IMR-90 (cell line): ENCODE measurements around the gene PNKD. TPM values are rescaled to one million over a fixed set of nuclear protein-coding genes. Genes with fewer than 3 reads are reported as not detected.

Source experiments
- ATAC-seq: fragments of 200-7000 bp; cut with Tn5 transposase; 2 replicates; pipeline ENCODE4 v1.9.1; 2020; ENCODE audit warnings: low read depth, mild to moderate bottlenecking, moderate library complexity
- BruUV-seq: library from RNA; stranded (reverse); fragments of 400-500 nt; replicated peaks from 2 replicates; lab custom pipeline; 2021; lab: Mats Ljungman, UMichigan
- CTCF ChIA-PET: fragments of 300-600 bp; formaldehyde crosslinking; extraction: SDS; loops from one replicate; lab custom pipeline; 2021; ENCODE audit warnings: antibody characterized with exemption; lab: Yijun Ruan, JAX
- POLR2A ChIA-PET: fragments of 300-600 bp; sonication (Branson Sonifier 250); formaldehyde crosslinking; loops from one replicate; lab custom pipeline; 2022; ENCODE audit warnings: antibody characterized with exemption; ENCODE audit not compliant: unreplicated experiment; lab: Charles Lee
- DNase-seq: peaks from one replicate; pipeline ENCODE4 v3.0.0; 2013
- H2AFZ ChIP-seq: replicated peaks from 2 replicates; pipeline ENCODE3; 2013; ENCODE audit warnings: low read length, mild to moderate bottlenecking; ENCODE audit not compliant: poor library complexity
- H2AK5ac ChIP-seq: 2 replicates; pipeline ENCODE4 v1.6.1; 2013; ENCODE audit warnings: low read depth, low read length, inconsistent platforms
- H2AK9ac ChIP-seq: replicated peaks from 2 replicates; pipeline ENCODE3; 2013; ENCODE audit warnings: mild to moderate bottlenecking, low read depth, low read length, moderate library complexity; ENCODE audit not compliant: poor library complexity
- H2BK120ac ChIP-seq: 2 replicates; pipeline ENCODE4 v1.6.1; 2013; ENCODE audit warnings: low read depth, low read length, inconsistent platforms
- H2BK15ac ChIP-seq: 3 replicates; pipeline ENCODE4 v1.6.1; 2013; ENCODE audit warnings: low read depth, low read length, inconsistent platforms
- H2BK20ac ChIP-seq: 2 replicates; pipeline ENCODE4 v1.6.1; 2013; ENCODE audit warnings: low read depth, mild to moderate bottlenecking, inconsistent platforms, low read length, moderate library complexity
- H2BK5ac ChIP-seq: 2 replicates; pipeline ENCODE4 v1.6.1; 2013; ENCODE audit warnings: mild to moderate bottlenecking, low read depth, low read length, inconsistent platforms; ENCODE audit not compliant: poor library complexity, severe bottlenecking
- H3K14ac ChIP-seq: replicated peaks from 2 replicates; pipeline ENCODE4 v1.6.1; 2013; ENCODE audit warnings: low read depth, low read length, inconsistent platforms
- H3K18ac ChIP-seq: 2 replicates; pipeline ENCODE4 v1.6.1; 2013; ENCODE audit warnings: low read depth, low read length, control low read depth
- H3K23ac ChIP-seq: 2 replicates; pipeline ENCODE4 v1.6.1; 2013; ENCODE audit warnings: low read depth, low read length, inconsistent platforms
- H3K27ac ChIP-seq: 2 replicates; pipeline ENCODE4 v1.5.1; 2013; ENCODE audit warnings: mild to moderate bottlenecking, control low read depth, low read length; ENCODE audit not compliant: insufficient read depth
- H3K27me3 ChIP-seq: 2 replicates; pipeline ENCODE4 v1.6.1; 2013; ENCODE audit warnings: low read length; ENCODE audit not compliant: control insufficient read depth, insufficient read depth
- H3K36me3 ChIP-seq: 2 replicates; pipeline ENCODE4 v1.6.1; 2013; ENCODE audit warnings: low read length, mixed read lengths; ENCODE audit not compliant: control insufficient read depth, insufficient read depth
- H3K4ac ChIP-seq: 2 replicates; pipeline ENCODE4 v1.6.1; 2013; ENCODE audit warnings: low read depth, low read length, inconsistent platforms
- H3K4me1 ChIP-seq: 2 replicates; pipeline ENCODE4 v1.6.1; 2013; ENCODE audit warnings: low read length, mixed read lengths; ENCODE audit not compliant: control insufficient read depth, insufficient read depth
- H3K4me2 ChIP-seq: 2 replicates; pipeline ENCODE4 v1.6.1; 2013; ENCODE audit warnings: low read depth, mild to moderate bottlenecking, control low read depth, low read length, moderate library complexity
- H3K4me3 ChIP-seq: 2 replicates; pipeline ENCODE4 v1.5.1; 2013; ENCODE audit warnings: low read depth, mild to moderate bottlenecking, control low read depth, low read length, moderate library complexity; ENCODE audit not compliant: insufficient read depth
- H3K56ac ChIP-seq: 2 replicates; pipeline ENCODE4 v1.6.1; 2013; ENCODE audit warnings: low read length, inconsistent platforms; ENCODE audit not compliant: insufficient read depth; ENCODE audit errors: extremely low read depth
- H3K79me1 ChIP-seq, 2 experiments: 2 replicates each; pipeline ENCODE4 v1.6.1; 2013; ENCODE audit warnings: low read length in 2 of 2, inconsistent platforms in 1 of 2, low read depth in 1 of 2
- H3K9ac ChIP-seq: 2 replicates; pipeline ENCODE4 v1.6.1; 2013; ENCODE audit warnings: low read depth, low read length, control low read depth
- H3K9me1 ChIP-seq: 2 replicates; pipeline ENCODE4 v1.6.1; 2013; ENCODE audit warnings: low read length, inconsistent platforms; ENCODE audit not compliant: insufficient read depth
- H3K9me3 ChIP-seq: 2 replicates; pipeline ENCODE4 v1.6.1; 2013; ENCODE audit warnings: low read length; ENCODE audit not compliant: control insufficient read depth, insufficient read depth
- H4K20me1 ChIP-seq: 2 replicates; pipeline ENCODE4 v1.6.1; 2013; ENCODE audit warnings: low read length, inconsistent platforms; ENCODE audit not compliant: insufficient read depth
- H4K5ac ChIP-seq: 2 replicates; pipeline ENCODE4 v1.6.1; 2013; ENCODE audit warnings: mild to moderate bottlenecking, low read depth, low read length, control low read depth
- H4K8ac ChIP-seq, 2 experiments: 2 replicates each; pipeline ENCODE4 v1.6.1; 2013; ENCODE audit warnings: low read depth in 2 of 2, low read length in 2 of 2, control low read depth in 1 of 2, inconsistent platforms in 1 of 2
- H4K91ac ChIP-seq: 2 replicates; pipeline ENCODE4 v1.6.1; 2013; ENCODE audit warnings: low read depth, low read length, inconsistent platforms; ENCODE audit not compliant: insufficient read depth
- CHD1 ChIP-seq: IDR thresholded peaks from 2 replicates; pipeline ENCODE4 v1.6.1; 2012; ENCODE audit warnings: low read depth, low read length, improper control_type of control experiment
- MAFK ChIP-seq: IDR thresholded peaks from 2 replicates; pipeline ENCODE4 v1.6.1; 2012; ENCODE audit warnings: low read depth, low read length, improper control_type of control experiment
- MAZ ChIP-seq: IDR thresholded peaks from 2 replicates; pipeline ENCODE4 v1.6.1; 2012; ENCODE audit warnings: low read depth, mild to moderate bottlenecking, low read length, improper control_type of control experiment, moderate library complexity, borderline replicate concordance
- MXI1 ChIP-seq: IDR thresholded peaks from 2 replicates; pipeline ENCODE4 v1.6.1; 2012; ENCODE audit warnings: low read depth, mild to moderate bottlenecking, low read length, moderate library complexity, borderline replicate concordance
- POLR2A ChIP-seq: IDR thresholded peaks from 2 replicates; pipeline ENCODE4 v1.6.1; 2012; ENCODE audit warnings: mild to moderate bottlenecking, low read depth, low read length
- RAD21 ChIP-seq: IDR thresholded peaks from 2 replicates; pipeline ENCODE4 v1.6.1; 2012; ENCODE audit warnings: low read length, improper control_type of control experiment
- RCOR1 ChIP-seq: IDR thresholded peaks from 2 replicates; pipeline ENCODE4 v1.6.1; 2012; ENCODE audit warnings: mild to moderate bottlenecking, low read length, improper control_type of control experiment; ENCODE audit not compliant: insufficient replicate concordance
- WGBS, 2 experiments: methylation state at CpG; one replicate each; pipeline versions ENCODE4 v1.1.5 to v1.1.7; 2013; ENCODE audit warnings: missing lambda C conversion rate in 2 of 2; ENCODE audit not compliant: insufficient read length in 1 of 2; ENCODE audit errors: extremely low coverage in 2 of 2; 5-methylcytosine and 5-hydroxymethylcytosine counted together
- dilution Hi-C: fragments of 300-500 bp; cut with HindIII; formaldehyde crosslinking; loops from one replicate; pipeline ENCODE4 v1.14.3; 2018; ENCODE audit warnings: low sequenced_read_pairs; ENCODE audit not compliant: unreplicated experiment
- in situ Hi-C: fragments of 300-500 bp; cut with MboI; formaldehyde crosslinking; loops from 3 replicates; pipeline ENCODE4 v1.14.3; 2019; ENCODE audit warnings: low sequenced_read_pairs, inconsistent platforms, mixed read lengths
- intact Hi-C: fragments of 100-400 bp; cut with micrococcal nuclease; formaldehyde crosslinking; loops from 2 replicates; pipeline ENCODE4 v1.10.0; 2022
- polyA plus RNA-seq, 3 experiments: library from polyadenylated mRNA; depleted of rRNA; stranded (reverse); fragments of >200 nt; gene quantifications; 2 replicates each; pipeline ENCODE4 v1.2.3, GENCODE V29; 2012; ENCODE audit warnings: low replicate concordance in 1 of 3
- total RNA-seq: library from RNA; depleted of rRNA; stranded (reverse); fragments of >200 nt; gene quantifications from 2 replicates; pipeline ENCODE4 v1.2.3, GENCODE V29; 2012
- TF ChIP-seq, protein P1 (sequence below): fragments of 150-350 bp; IDR thresholded peaks from 2 replicates; pipeline ENCODE4 v1.6.1; 2016; ENCODE audit warnings: low read depth, mild to moderate bottlenecking, low read length, moderate library complexity, borderline replicate concordance
- TF ChIP-seq, protein P2 (sequence below): conservative IDR thresholded peaks from 2 replicates; pipeline ENCODE4 v1.5.1; 2012; ENCODE audit warnings: mild to moderate bottlenecking, low read depth, low read length, improper control_type of control experiment
- TF ChIP-seq, protein P3 (sequence below): fragments of 150-350 bp; IDR thresholded peaks from 2 replicates; pipeline ENCODE4 v1.6.1; 2017; ENCODE audit warnings: mild to moderate bottlenecking, antibody characterized with exemption, low read length, low read depth

Gene PNKD
- total and polyA plus RNA-seq, 2 of the 4 experiments (the other 2 are of a cell fraction): 19.2 to 68.5 TPM

DNA sequence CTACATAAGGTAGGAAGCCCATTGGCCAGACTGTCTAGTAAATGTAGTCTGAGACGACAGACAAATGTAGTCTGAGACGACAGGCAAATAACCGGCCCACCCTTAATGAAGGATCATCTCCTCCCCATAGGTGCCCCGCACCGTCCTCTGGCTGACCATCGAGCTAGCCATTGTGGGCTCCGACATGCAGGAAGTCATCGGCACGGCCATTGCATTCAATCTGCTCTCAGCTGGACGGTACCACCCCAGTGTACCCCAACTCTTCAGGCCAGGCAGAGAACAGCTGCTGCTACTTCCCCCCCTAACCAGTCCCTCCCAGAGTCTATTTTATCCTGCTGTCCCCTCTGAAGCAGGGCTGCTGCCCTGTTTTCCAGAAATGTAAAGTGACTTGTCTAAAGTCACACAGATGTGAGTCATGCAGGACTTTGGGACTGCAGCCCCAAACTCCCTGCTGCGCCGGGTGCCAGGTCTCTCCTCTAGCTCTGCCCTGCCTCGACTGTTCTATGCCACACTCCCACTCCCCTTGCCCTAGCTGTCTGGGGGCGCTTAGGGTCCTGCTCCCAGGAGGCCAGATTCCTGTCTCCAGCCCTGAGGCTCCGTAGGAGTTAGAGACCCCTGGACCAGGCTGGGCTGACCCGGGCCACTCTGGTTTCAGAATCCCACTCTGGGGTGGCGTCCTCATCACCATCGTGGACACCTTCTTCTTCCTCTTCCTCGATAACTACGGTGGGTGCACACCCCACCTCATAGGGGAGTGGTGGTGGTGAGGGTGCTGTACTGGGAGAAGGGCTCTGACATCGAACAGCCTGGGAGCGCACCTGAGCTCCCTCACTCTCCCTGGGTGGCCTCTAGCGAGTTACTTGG, 116.4 kb downstream of the PNKD start (continued):
- no peak for TF ChIP-seq MAZ
- no peak for TF ChIP-seq MAFK

DNA sequence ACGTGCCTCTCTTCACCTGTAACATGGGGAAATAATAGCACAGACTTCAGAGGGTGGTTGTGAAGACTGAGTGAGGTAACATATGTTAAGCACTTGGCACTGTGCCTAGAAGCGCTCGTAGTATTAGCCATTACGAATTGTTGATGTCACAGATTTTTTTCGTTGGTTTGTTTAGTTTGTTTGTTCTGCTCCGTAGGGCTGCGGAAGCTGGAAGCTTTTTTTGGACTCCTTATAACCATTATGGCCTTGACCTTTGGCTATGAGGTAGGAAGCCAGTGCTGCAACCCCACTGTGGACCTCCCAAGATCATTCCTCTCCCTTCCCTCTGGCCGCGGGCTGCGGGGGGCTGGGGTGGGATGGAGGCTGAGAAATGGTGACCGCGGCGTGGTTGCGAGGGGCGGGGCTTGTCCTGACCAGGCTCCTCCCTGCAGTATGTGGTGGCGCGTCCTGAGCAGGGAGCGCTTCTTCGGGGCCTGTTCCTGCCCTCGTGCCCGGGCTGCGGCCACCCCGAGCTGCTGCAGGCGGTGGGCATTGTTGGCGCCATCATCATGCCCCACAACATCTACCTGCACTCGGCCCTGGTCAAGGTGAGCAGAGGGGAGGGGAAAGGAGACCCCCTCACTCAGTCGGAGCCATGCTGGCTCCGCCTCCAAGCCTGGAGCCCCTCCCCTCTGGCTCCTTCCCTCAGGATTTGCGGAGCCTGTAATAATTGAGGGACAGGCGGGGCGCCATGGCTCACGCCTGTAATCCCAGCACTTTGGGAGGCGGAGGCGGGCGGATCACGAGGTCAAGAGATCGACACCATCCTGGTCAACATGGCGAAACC, 117.3 kb downstream of the PNKD start:
- no TSS peak for BruUV-seq
- 0 out of 2 replicates have a peak overlapping the region, but pooled peaks have one; percentile 30 for H4K5ac ChIP-seq
- H3K4me1 ChIP-seq: peaks cover 2% of the 10 kb centered on the region
- H3K4me3 ChIP-seq: peak overlapping the region; percentile 42
- H3K9ac ChIP-seq: no peak overlapping the region
- H3K27me3 ChIP-seq: peaks cover 4% of the 10 kb centered on the region
- H2BK120ac ChIP-seq: peak overlapping the region; percentile 72
- no peaks in the 10 kb centered on the region for H4K20me1 ChIP-seq
- H3K9me1 ChIP-seq: no peaks in the 10 kb centered on the region
- H3K23ac ChIP-seq: no peak overlapping the region
- H2BK5ac ChIP-seq: no peak overlapping the region
- intact Hi-C loops (no loop called here), in situ Hi-C loops (loop anchor here (5.0 kb wide), 1 partner anchor 80 kb away; no protein-coding TSS in a partner anchor), dilution Hi-C loops (no loop called here)
- ATAC-seq (peak; percentile 93), DNase-seq (peak; percentile 80)
- H4K91ac ChIP-seq: no peak overlapping the region
- H3K27ac ChIP-seq: no peak overlapping the region
- no peak overlapping the region for H2AK5ac ChIP-seq
- H3K14ac ChIP-seq: no peak overlapping the region
- H3K79me1 ChIP-seq: no peaks in the 10 kb centered on the region
- H3K4me2 ChIP-seq: peak overlapping the region; percentile 77
- H3K18ac ChIP-seq: no peak overlapping the region
- ChIA-PET POLR2A (no interaction called here), CTCF (no interaction called here)
- H2AK9ac ChIP-seq: peak overlapping the region; percentile 73
- H3K56ac ChIP-seq: no peak overlapping the region
- H3K36me3 ChIP-seq: no peaks in the 10 kb centered on the region
- H3K9me3 ChIP-seq: no peaks in the 10 kb centered on the region
- no peak overlapping the region; the same call in 1 of the 2 replicates for H3K4ac ChIP-seq
- peak overlapping the region in 1 of 2 experiments; percentile 65; a peak in 1 of 4 replicates for H4K8ac ChIP-seq
- WGBS, 2 experiments: 56% methylated on average over 9 of the region's 38 CpGs; no CpG with 5 or more reads in 1 of the 2 experiments
- H2AFZ ChIP-seq: peak overlapping the region; percentile 96
- no peak overlapping the region for H2BK15ac ChIP-seq
- no peak overlapping the region for H2BK20ac ChIP-seq
- TF ChIP-seq RAD21 (no peak), CHD1 (no peak), RCOR1 (no peak), MXI1 (no peak), POLR2A (no peak)
- TF ChIP-seq, protein P1, sequence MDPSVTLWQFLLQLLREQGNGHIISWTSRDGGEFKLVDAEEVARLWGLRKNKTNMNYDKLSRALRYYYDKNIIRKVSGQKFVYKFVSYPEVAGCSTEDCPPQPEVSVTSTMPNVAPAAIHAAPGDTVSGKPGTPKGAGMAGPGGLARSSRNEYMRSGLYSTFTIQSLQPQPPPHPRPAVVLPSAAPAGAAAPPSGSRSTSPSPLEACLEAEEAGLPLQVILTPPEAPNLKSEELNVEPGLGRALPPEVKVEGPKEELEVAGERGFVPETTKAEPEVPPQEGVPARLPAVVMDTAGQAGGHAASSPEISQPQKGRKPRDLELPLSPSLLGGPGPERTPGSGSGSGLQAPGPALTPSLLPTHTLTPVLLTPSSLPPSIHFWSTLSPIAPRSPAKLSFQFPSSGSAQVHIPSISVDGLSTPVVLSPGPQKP: no peak
- TF ChIP-seq, protein P2, sequence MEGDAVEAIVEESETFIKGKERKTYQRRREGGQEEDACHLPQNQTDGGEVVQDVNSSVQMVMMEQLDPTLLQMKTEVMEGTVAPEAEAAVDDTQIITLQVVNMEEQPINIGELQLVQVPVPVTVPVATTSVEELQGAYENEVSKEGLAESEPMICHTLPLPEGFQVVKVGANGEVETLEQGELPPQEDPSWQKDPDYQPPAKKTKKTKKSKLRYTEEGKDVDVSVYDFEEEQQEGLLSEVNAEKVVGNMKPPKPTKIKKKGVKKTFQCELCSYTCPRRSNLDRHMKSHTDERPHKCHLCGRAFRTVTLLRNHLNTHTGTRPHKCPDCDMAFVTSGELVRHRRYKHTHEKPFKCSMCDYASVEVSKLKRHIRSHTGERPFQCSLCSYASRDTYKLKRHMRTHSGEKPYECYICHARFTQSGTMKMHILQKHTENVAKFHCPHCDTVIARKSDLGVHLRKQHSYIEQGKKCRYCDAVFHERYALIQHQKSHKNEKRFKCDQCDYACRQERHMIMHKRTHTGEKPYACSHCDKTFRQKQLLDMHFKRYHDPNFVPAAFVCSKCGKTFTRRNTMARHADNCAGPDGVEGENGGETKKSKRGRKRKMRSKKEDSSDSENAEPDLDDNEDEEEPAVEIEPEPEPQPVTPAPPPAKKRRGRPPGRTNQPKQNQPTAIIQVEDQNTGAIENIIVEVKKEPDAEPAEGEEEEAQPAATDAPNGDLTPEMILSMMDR: no peak
- TF ChIP-seq, protein P3, sequence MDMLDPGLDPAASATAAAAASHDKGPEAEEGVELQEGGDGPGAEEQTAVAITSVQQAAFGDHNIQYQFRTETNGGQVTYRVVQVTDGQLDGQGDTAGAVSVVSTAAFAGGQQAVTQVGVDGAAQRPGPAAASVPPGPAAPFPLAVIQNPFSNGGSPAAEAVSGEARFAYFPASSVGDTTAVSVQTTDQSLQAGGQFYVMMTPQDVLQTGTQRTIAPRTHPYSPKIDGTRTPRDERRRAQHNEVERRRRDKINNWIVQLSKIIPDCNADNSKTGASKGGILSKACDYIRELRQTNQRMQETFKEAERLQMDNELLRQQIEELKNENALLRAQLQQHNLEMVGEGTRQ: no peak
